ENCODE measurements around the gene PIWIL1.

- TF ChIP-seq YY1 (IDR thresholded peaks at IDR 0.05; ENCODE audit: insufficient read depth, insufficient read length) (no peak), SUZ12 (IDR thresholded peaks at IDR 0.05; ENCODE audit: extremely low read depth, insufficient read depth, insufficient read length) (no peak), ZNF274 (IDR thresholded peaks at IDR 0.05; ENCODE audit: low read depth, low read length) (no peak)
These were observed 782 bp upstream of the PIWIL1 start for GRCh38 chr12:130336723-130337487.

All from NT2/D1 (cell line).